ENCODE measurements around the gene FOXP1. TPM values are rescaled to one million over a fixed set of nuclear protein-coding genes. Genes with fewer than 3 reads are reported as not detected.

FOXP1 gene
- total RNA-seq, 4 donors from 2014 or later = 169 to 300 (median 202) TPM

- no peaks in the 10 kb centered on the region for H3K27me3 ChIP-seq
- WGBS, 2 donors (ENCODE audit: low coverage in 1 of 2) = 23 to 64% methylated on average over 3 to 5 of the region's 5 CpGs
- no peaks in the 10 kb centered on the region for H3K36me3 ChIP-seq
- H3K9me3 ChIP-seq = peaks cover 0 to 3% (median 0%) of the 10 kb centered on the region in 3 donors
- peak overlapping the region; percentile 61 to 89 for H3K4me3 ChIP-seq
- peak overlapping the region; percentile 96 to 100 (median 100) for H3K27ac ChIP-seq
- peaks cover 0 to 54% (median 0%) of the 10 kb centered on the region in 3 donors for H3K4me1 ChIP-seq
- no peak for ATAC-seq
- TF ChIP-seq EP300 (IDR thresholded peaks at IDR 0.05) (no peak), POLR2A (IDR thresholded peaks at IDR 0.05) (no peak), CTCF (IDR thresholded peaks at IDR 0.05) (peak in 1 of 4 experiments; percentile 13), POLR2AphosphoS5 (IDR thresholded peaks at IDR 0.05) (no peak)
These were observed 1.6 kb upstream of the FOXP1 start for GRCh38 chr3:71585131-71585530.

GRCh38 chr3:71584394-71585011 lies 975 bp upstream of the FOXP1 start:
- peak overlapping the region; percentile 61 to 89 for H3K4me3 ChIP-seq
- H3K36me3 ChIP-seq = no peaks in the 10 kb centered on the region
- H3K4me1 ChIP-seq = peaks cover 0 to 60% (median 0%) of the 10 kb centered on the region in 3 donors
- H3K27me3 ChIP-seq = no peaks in the 10 kb centered on the region
- H3K27ac ChIP-seq = peak overlapping the region; percentile 96 to 100 (median 100)
- ATAC-seq = peak; percentile 45
- TF ChIP-seq EP300 (IDR thresholded peaks at IDR 0.05) = no peak
- TF ChIP-seq POLR2AphosphoS5 (IDR thresholded peaks at IDR 0.05) = peak; percentile 72
- peak in 1 of 2 donors; percentile 34 for TF ChIP-seq POLR2A (IDR thresholded peaks at IDR 0.05)
- H3K9me3 ChIP-seq = no peaks in the 10 kb centered on the region
- WGBS, 2 donors (ENCODE audit: low coverage in 1 of 2) = 0 to 2% methylated on average over 7 to 18 of the region's 18 CpGs

GRCh38 chr3:71582612-71583565 lies 639 bp downstream of the FOXP1 start:
- ATAC-seq = peak; percentile 39
- Histone ChIP-seq H3K36me3 (no peaks in the 10 kb centered on the region), H3K4me1 (peaks cover 0 to 48% (median 4%) of the 10 kb centered on the region in 3 donors), H3K27ac (peak overlapping the region; percentile 96 to 100 (median 100)), H3K9me3 (no peaks in the 10 kb centered on the region), H3K27me3 (no peaks in the 10 kb centered on the region), H3K4me3 (peak overlapping the region; percentile 61 to 89)
- TF ChIP-seq POLR2A (IDR thresholded peaks at IDR 0.05) = no peak
- no peak for TF ChIP-seq EP300 (IDR thresholded peaks at IDR 0.05)
- TF ChIP-seq POLR2AphosphoS5 (IDR thresholded peaks at IDR 0.05) = peak; percentile 28
- TF ChIP-seq CTCF (IDR thresholded peaks at IDR 0.05) = peak in 1 of 4 experiments; percentile 20
- WGBS, 2 donors (ENCODE audit: low coverage in 1 of 2) = 0% methylated on average over 2 to 15 of the region's 84 CpGs

GRCh38 chr3:71582036-71582611 lies 1.4 kb downstream of the FOXP1 start:
- ATAC-seq = peak; percentile 14

More at GRCh38 chr3:71582036-71582611, 1.4 kb downstream of the FOXP1 start:
- H3K36me3 ChIP-seq = no peaks in the 10 kb centered on the region
- WGBS, 2 donors (ENCODE audit: low coverage in 1 of 2) = 2 to 3% methylated on average over 9 to 19 of the region's 59 CpGs
- peaks cover 0 to 48% (median 4%) of the 10 kb centered on the region in 3 donors for H3K4me1 ChIP-seq
- TF ChIP-seq CTCF (IDR thresholded peaks at IDR 0.05) = no peak
- peak; percentile 19 to 29 for TF ChIP-seq POLR2A (IDR thresholded peaks at IDR 0.05)
- TF ChIP-seq POLR2AphosphoS5 (IDR thresholded peaks at IDR 0.05) = peak; percentile 53
- no peak for TF ChIP-seq EP300 (IDR thresholded peaks at IDR 0.05)
- H3K27ac ChIP-seq = peak overlapping the region; percentile 96 to 100 (median 100)
- H3K4me3 ChIP-seq = peak overlapping the region; percentile 61 to 89
- no peaks in the 10 kb centered on the region for H3K9me3 ChIP-seq
- H3K27me3 ChIP-seq = no peaks in the 10 kb centered on the region
